ENCODE measurements around the gene SLC43A1.

- TF ChIP-seq CTCF (IDR thresholded peaks at IDR 0.05; ENCODE audit: low read depth, low read length) (no peak), MAX (IDR thresholded peaks at IDR 0.05; ENCODE audit: low read depth, low read length) (no peak)
Measured at GRCh38 chr11:57500926-57501325, 14.6 kb downstream of the SLC43A1 start.

Data from NB4 (cell line).